Measurements from ENCODE around the gene ARL4A.

GRCh38 chr7:12737373-12737772 lies 49.9 kb downstream of the ARL4A start:
- TF ChIP-seq ZNF672 (CRISPR knock-in tag; IDR thresholded peaks at IDR 0.05) (no peak), ZNF263 (CRISPR knock-in tag; IDR thresholded peaks at IDR 0.05) (no peak), MIER3 (CRISPR knock-in tag; IDR thresholded peaks at IDR 0.05; ENCODE audit: borderline replicate concordance) (no peak), BORCS8-MEF2B (CRISPR knock-in tag; IDR thresholded peaks at IDR 0.05) (no peak), CTCF (CRISPR knock-in tag; IDR thresholded peaks at IDR 0.05) (no peak), KAT7 (CRISPR knock-in tag; IDR thresholded peaks at IDR 0.05; ENCODE audit: borderline replicate concordance) (no peak), ELF4 (CRISPR knock-in tag; IDR thresholded peaks at IDR 0.05; ENCODE audit: borderline replicate concordance) (no peak)

Data from HepG2 (cell line).